Parathyroid adenoma (tissue), 2 donors: ENCODE measurements around the gene WWOX.

Source experiments
- H2AFZ ChIP-seq: fragments of 300-600 bp; sonication (generic); one replicate; pipeline ENCODE4 v1.7.0; 2017; ENCODE audit warnings: antibody characterized with exemption, mild to moderate bottlenecking
- H3K27ac ChIP-seq: fragments of 300-600 bp; sonication (generic); one replicate; pipeline ENCODE4 v1.7.0; 2017
- H3K27me3 ChIP-seq: fragments of 300-600 bp; sonication (generic); one replicate; pipeline ENCODE4 v1.7.0; 2017; ENCODE audit warnings: low read length; ENCODE audit not compliant: control insufficient read depth, insufficient read depth
- H3K36me3 ChIP-seq: fragments of 300-600 bp; sonication (generic); one replicate; pipeline ENCODE4 v1.7.0; 2017; ENCODE audit warnings: low read length; ENCODE audit not compliant: control insufficient read depth, insufficient read depth
- H3K4me1 ChIP-seq: fragments of 300-600 bp; sonication (generic); one replicate; pipeline ENCODE4 v1.7.0; 2017; ENCODE audit warnings: control low read depth
- H3K4me2 ChIP-seq: fragments of 300-600 bp; sonication (generic); one replicate; pipeline ENCODE4 v1.7.0; 2017; ENCODE audit warnings: low read length
- H3K4me3 ChIP-seq: fragments of 300-600 bp; sonication (generic); one replicate; pipeline ENCODE4 v1.7.0; 2017; ENCODE audit warnings: low read depth, low read length
- H3K79me2 ChIP-seq: fragments of 300-600 bp; sonication (generic); one replicate; pipeline ENCODE4 v1.7.0; 2017; ENCODE audit warnings: control low read depth
- H3K9ac ChIP-seq: fragments of 300-600 bp; sonication (generic); one replicate; pipeline ENCODE4 v1.7.0; 2017; ENCODE audit warnings: mild to moderate bottlenecking
- H3K9me3 ChIP-seq: fragments of 300-600 bp; sonication (generic); one replicate; pipeline ENCODE4 v1.7.0; 2017; ENCODE audit warnings: low read length; ENCODE audit not compliant: control insufficient read depth
- TF ChIP-seq, protein P1 (sequence below): fragments of 300-600 bp; sonication (generic); IDR thresholded peaks from one replicate; pipeline ENCODE4 v1.7.0; 2017; ENCODE audit warnings: antibody characterized with exemption, mild to moderate bottlenecking
- donor health status: primary hyperparathyroidism.

The WWOX gene

DNA sequence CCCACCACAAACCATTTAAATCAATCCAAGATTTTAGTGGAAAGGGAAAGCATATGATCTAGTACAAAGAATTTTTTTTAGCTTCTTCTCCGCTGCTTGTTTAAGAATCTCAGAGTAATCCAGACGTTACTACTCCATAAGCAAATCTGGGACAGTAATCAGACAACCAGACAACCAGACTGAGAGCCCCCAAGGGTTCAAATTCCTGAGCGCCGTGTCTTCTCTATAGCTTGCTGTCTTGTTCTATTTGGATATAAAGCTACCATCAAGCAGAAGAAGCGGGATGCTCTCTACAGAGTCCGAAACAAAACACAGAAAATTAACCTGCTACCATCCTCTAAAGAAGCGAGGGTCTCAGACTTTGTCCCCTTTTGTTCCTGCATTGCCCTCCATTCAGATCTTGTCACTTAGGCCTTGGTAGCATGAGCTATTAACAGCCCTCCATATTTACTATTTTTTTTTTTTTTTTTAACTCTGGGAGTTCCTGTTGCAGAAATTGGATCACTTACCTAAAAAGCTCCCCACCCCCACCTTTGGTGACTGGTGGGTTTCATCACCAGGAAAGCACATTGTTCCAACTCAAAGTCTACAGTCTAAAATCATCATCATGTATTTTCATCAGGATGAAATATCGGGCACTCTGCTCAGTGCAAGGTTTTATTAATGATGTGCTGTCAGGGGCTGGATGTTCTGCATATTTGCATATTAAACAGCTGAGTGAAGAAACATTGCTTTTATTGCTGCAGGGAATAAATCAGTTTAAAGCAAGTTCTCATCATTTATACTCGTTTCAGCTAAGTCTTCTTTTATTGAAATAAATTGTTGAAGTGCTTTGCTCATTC lies 576.7 kb downstream of the WWOX start:
- peaks cover 4% of the 10 kb centered on the region for H3K4me1 ChIP-seq
- no peaks in the 10 kb centered on the region for H3K9me3 ChIP-seq
- no peak overlapping the region for H3K9ac ChIP-seq
- H3K36me3 ChIP-seq = no peaks in the 10 kb centered on the region
- no peaks in the 10 kb centered on the region for H3K79me2 ChIP-seq
- H3K4me2 ChIP-seq = no peak overlapping the region
- no peak overlapping the region for H2AFZ ChIP-seq
- H3K27ac ChIP-seq = no peak overlapping the region
- TF ChIP-seq, protein P1, sequence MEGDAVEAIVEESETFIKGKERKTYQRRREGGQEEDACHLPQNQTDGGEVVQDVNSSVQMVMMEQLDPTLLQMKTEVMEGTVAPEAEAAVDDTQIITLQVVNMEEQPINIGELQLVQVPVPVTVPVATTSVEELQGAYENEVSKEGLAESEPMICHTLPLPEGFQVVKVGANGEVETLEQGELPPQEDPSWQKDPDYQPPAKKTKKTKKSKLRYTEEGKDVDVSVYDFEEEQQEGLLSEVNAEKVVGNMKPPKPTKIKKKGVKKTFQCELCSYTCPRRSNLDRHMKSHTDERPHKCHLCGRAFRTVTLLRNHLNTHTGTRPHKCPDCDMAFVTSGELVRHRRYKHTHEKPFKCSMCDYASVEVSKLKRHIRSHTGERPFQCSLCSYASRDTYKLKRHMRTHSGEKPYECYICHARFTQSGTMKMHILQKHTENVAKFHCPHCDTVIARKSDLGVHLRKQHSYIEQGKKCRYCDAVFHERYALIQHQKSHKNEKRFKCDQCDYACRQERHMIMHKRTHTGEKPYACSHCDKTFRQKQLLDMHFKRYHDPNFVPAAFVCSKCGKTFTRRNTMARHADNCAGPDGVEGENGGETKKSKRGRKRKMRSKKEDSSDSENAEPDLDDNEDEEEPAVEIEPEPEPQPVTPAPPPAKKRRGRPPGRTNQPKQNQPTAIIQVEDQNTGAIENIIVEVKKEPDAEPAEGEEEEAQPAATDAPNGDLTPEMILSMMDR = no peak
- no peak overlapping the region for H3K4me3 ChIP-seq
- no peaks in the 10 kb centered on the region for H3K27me3 ChIP-seq

- Histone ChIP-seq H3K27me3 (no peaks in the 10 kb centered on the region), H3K4me1 (peaks cover under 1% of the 10 kb centered on the region), H3K27ac (no peak overlapping the region), H3K9me3 (no peaks in the 10 kb centered on the region), H3K36me3 (no peaks in the 10 kb centered on the region), H2AFZ (no peak overlapping the region), H3K4me2 (no peak overlapping the region), H3K79me2 (no peaks in the 10 kb centered on the region), H3K4me3 (no peak overlapping the region), H3K9ac (no peak overlapping the region)
- TF ChIP-seq, protein P1 = no peak
Observed at GRCh38 chr16:78677181-78677731, 577.8 kb downstream of the WWOX start.

- H3K36me3 ChIP-seq = no peaks in the 10 kb centered on the region
- H3K27me3 ChIP-seq = no peaks in the 10 kb centered on the region
- H2AFZ ChIP-seq = no peak overlapping the region
- H3K9me3 ChIP-seq = no peaks in the 10 kb centered on the region
- no peak overlapping the region for H3K9ac ChIP-seq
- TF ChIP-seq, protein P1 = no peak
- no peaks in the 10 kb centered on the region for H3K4me1 ChIP-seq
- no peak overlapping the region for H3K4me2 ChIP-seq
- H3K79me2 ChIP-seq = no peaks in the 10 kb centered on the region
- H3K27ac ChIP-seq = no peak overlapping the region
- no peak overlapping the region for H3K4me3 ChIP-seq
Observed at GRCh38 chr16:78679546-78679945, 580.1 kb downstream of the WWOX start.

DNA sequence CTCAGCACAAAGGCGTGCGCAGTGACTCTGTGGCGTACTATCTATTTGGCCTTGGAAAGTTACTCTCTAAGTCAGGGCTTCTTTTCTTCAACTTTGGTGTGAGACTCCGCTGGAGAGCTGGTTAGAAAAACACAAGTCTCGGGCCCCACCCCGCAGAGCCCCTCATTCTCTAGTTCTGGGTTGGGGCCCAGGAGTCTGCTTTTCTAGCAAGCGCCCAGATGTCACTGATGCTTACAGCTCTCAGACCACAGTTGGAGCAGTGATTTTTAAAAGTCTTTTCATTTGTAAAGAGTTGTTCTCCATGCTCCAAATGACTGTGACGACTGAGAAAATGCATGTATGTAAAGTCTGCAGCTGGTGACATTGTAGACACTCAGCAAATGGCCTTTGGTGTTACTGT lies 582.3 kb downstream of the WWOX start:
- no peak overlapping the region for H3K9ac ChIP-seq
- no peaks in the 10 kb centered on the region for H3K36me3 ChIP-seq
- H3K4me3 ChIP-seq = no peak overlapping the region
- H3K4me1 ChIP-seq = no peaks in the 10 kb centered on the region
- H3K27ac ChIP-seq = no peak overlapping the region
- H3K9me3 ChIP-seq = no peaks in the 10 kb centered on the region
- no peak overlapping the region for H3K4me2 ChIP-seq
- H3K27me3 ChIP-seq = no peaks in the 10 kb centered on the region
- TF ChIP-seq, protein P1 = no peak
- H2AFZ ChIP-seq = no peak overlapping the region
- H3K79me2 ChIP-seq = no peaks in the 10 kb centered on the region
